Activated CD4-positive, alpha-beta T cell treated with anti-CD3 and anti-CD28 coated beads, Interleukin-2, amount 50 U/mL, for 48 hours (primary cell): ENCODE measurements around the gene SDK2.

Experiments
- DNase-seq, 2 experiments: peaks; one replicate each; pipeline ENCODE4 v3.0.0-alpha.2; 2020

SDK2 gene

GRCh38 chr17:73605444-73605843 lies 38.8 kb downstream of the SDK2 start:
- no peak for DNase-seq

DNA sequence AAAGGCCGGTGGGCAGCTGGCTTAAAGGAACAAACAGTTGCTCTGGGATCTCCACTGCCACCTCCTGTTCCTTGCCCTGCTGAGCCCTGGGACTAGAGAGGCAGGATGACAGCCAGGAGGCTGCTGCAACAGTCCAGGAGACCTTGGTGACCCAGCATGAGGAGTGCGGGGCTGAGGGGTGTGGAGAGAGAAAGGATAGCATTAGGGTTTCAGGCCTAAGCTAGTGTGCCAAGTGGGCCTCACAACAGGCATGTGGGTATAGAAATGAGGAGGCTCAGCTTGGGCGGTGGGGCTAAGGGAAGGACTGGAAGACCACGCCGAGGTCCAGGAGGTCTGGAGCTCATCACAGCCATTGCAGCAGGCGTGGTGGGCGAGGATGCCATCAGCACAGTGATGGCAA lies 39.8 kb downstream of the SDK2 start:
- DNase-seq = no peak

GRCh38 chr17:73603971-73604370 lies 40.3 kb downstream of the SDK2 start:
- DNase-seq = no peak

GRCh38 chr17:73600103-73600871 lies 44.0 kb downstream of the SDK2 start:
- DNase-seq = no peak

DNA sequence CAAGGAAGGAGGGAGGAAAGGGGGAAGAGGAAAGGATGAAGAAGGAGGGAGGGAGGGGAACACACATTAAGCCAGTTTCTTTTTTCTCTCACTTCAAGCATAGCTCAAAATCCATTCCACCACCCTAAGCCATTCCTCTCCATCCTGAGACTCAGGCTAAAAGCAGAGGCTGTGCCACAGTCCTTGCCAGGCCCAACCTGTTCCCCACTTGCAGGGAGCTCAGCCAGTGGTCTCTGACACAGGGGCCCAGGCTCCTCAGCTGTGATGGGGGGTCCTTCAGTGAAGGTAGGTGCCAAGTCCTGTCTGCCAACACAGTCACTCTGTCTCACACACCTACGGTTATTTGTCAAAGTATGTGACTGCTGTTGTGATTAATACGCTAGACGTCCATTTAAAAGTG lies 44.6 kb downstream of the SDK2 start:
- no peak for DNase-seq

GRCh38 chr17:73598212-73598611 lies 46.0 kb downstream of the SDK2 start:
- no peak for DNase-seq

DNA sequence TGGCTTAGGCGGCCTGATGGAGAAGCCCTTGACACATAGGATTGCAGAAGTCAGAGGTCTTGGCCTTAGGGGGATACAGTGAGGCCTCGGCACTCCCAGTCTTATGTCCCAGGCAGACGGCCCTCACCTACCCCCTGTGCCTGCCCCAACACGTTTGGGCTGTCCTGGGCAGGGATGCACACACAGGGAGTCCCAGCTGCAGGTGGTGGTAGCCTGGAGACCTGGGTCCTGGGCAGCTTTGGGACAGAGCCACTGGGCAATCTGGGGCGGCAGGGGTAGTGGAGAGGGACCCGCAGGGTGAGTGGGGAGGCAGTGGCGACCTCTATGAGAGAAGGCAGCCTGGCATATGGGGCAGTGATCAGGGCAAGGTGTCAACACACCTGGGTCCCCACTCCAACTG lies 48.3 kb downstream of the SDK2 start:
- no peak for DNase-seq

DNA sequence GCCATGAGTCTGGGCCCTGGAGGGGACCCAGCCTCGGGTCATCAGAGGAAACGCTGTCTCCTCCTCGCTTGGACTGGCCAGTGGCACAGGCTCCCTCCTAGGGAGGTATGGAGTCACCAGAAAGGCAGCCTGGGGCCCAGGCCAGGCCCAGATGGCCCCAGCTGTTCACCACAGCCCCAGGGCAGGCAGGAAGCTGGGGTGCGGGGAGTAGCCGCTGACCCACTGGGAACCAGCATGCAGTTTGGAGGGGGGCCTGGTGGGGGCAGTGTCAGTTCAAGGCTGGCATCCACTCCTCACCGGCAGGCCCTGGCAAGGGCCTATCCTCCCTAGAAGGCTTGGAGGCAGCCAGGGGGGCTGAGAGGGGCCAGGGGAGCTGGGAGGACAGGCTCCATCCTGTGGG lies 48.8 kb downstream of the SDK2 start:
- peak; percentile 46 to 49 for DNase-seq

DNA sequence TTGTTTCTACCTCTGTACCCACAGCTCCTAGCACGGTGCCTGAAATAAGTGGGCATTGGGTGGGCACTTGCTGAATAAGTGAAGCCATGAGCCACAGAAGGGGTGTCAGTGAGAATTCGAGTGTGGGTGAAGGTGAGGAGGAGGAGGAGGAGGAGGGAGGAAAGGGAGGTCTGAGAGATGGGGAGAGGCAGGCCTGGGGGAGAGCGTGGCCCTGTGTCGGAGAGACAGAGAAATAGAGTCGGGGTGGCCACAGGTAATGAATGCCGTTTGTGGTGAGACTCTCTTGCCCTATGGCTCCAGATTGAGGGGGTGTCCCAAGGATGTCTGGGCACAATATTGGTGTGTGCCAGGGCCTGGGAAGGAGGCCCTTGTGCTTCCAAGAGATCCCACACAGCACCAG lies 49.2 kb downstream of the SDK2 start:
- no peak for DNase-seq

DNA sequence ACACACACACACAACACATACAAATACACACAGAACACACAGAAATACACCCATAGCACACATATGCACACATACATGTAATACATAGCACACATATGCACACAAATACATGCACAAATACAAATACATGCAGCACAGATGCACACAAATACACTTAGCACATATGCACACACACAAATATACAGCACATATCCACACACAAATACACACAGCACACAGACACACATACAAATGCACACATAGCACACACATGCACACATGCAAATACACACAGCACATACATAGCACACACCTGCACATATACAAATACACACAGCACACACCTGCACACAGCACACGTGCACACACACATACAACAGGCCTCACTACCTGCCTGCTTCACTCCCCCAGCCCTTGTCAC lies 49.6 kb downstream of the SDK2 start:
- no peak for DNase-seq

GRCh38 chr17:73594025-73594424 lies 50.2 kb downstream of the SDK2 start:
- no peak for DNase-seq

GRCh38 chr17:73593249-73593965 lies 50.8 kb downstream of the SDK2 start:
- DNase-seq = no peak

GRCh38 chr17:73592501-73592961 lies 51.7 kb downstream of the SDK2 start:
- peak; percentile 19 to 25 for DNase-seq

GRCh38 chr17:73592079-73592415 lies 52.2 kb downstream of the SDK2 start:
- DNase-seq = peak; percentile 4 to 11

- DNase-seq = peak; percentile 29 to 34
These were observed 52.8 kb downstream of the SDK2 start for GRCh38 chr17:73591296-73592078.

DNA sequence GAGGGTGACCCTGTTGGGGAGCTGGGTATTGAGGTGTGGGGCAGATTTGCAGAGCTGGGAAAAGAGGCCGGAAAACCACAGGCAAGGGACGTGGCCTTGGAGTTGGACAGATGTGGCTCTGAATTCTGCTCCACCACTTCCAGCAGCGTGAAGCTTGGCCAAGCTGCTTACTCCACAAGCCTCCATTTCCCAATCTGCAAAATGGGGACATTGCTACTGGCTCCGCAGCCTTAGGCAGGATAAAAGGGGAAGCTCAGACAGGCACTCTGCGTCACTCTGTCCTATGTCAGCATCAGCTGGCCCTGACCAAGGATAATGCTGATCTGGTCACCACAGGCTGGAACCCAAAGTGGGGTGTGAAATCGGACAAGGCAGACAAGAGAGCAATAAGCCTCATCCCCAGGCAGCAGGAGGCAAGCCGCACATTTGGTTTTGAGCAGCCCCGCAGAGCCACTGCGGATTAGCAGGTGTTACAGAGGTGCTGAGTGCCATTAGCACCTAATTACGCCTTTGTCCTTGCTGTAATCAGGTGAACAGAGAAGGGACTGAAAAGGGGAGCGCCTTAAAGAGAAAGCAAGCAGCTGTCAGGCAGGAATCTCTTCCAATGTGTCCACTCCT lies 54.8 kb downstream of the SDK2 start:
- DNase-seq = no peak

- DNase-seq = no peak
These were observed 55.4 kb downstream of the SDK2 start for GRCh38 chr17:73588891-73589290.

- no peak for DNase-seq
These were observed 55.9 kb downstream of the SDK2 start for GRCh38 chr17:73588301-73588846.

GRCh38 chr17:73586921-73587602 lies 57.2 kb downstream of the SDK2 start:
- no peak for DNase-seq

GRCh38 chr17:73586275-73586832 lies 57.9 kb downstream of the SDK2 start:
- DNase-seq = no peak

GRCh38 chr17:73585583-73585982 lies 58.7 kb downstream of the SDK2 start:
- no peak for DNase-seq

- DNase-seq = no peak
These were observed 59.3 kb downstream of the SDK2 start for GRCh38 chr17:73584987-73585386.
